Measurements from ENCODE around the gene ARL5C. TPM values are rescaled to one million over a fixed set of nuclear protein-coding genes. Genes with fewer than 3 reads are reported as not detected.

Gene ARL5C
- total RNA-seq, 2 experiments from 2014 or later, result 0.16 to 0.65 TPM

DNA sequence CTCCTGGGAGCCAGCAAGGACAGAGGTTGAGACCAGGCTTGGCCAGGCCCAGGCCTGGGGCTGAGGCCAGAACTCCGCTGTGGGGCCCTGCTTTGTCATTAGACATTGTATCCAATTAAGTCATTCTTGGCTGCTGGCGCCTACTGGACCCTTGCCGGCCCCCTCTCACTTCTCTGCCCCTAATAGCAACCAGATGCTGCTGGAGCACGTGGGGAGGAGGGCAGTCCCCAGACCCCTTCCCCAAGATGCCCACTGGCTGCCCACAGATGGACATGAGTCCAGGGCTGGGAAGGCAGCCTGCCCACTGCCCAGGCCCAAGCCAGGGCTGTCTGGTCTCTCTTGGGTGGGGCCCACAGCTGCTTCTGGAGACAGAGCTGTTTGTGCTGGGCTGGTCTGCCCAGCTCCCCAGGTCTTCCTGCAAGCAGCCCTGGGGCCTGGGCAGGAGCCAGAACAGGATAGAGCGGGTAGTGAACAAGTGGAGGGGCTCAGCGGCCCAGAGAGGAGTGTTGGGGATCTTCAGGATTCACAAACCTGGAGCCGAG is 22.3 kb downstream of the ARL5C start:
- Histone ChIP-seq H4K20me1 (ENCODE audit: insufficient read depth, low read length) (no peaks in the 10 kb centered on the region), H3K27ac (ENCODE audit: low read depth, low read length, poor library complexity, severe bottlenecking) (no peak overlapping the region), H3K79me2 (ENCODE audit: insufficient read depth, low read depth, low read length) (no peaks in the 10 kb centered on the region), H3K4me3 (ENCODE audit: low read depth, low read length, poor library complexity, severe bottlenecking) (no peak overlapping the region), H3K4me2 (ENCODE audit: low read length) (no peak overlapping the region), H3K4me1 (ENCODE audit: insufficient read depth, low read length, poor library complexity, severe bottlenecking) (peaks cover 14% of the 10 kb centered on the region), H3K9me3 (ENCODE audit: low read length) (0 out of 2 replicates have a peak, but pooled peaks cover 5% of the 10 kb centered on the region), H3K9me2 (ENCODE audit: insufficient read depth, low read length) (no peaks in the 10 kb centered on the region), H2AFZ (ENCODE audit: low read length) (no peak overlapping the region), H3K36me3 (ENCODE audit: insufficient read depth, low read length) (no peaks in the 10 kb centered on the region)
- no peak for DNase-seq (ENCODE audit: low spot score)
- intact Hi-C loops (cut with micrococcal nuclease; ENCODE audit: unreplicated experiment), result no loop called here
- POLR2A ChIA-PET, result no interaction called here
- BruUV-seq (replicated peaks), result no TSS peak
- TF ChIP-seq EZH2phosphoT487 (IDR thresholded peaks at IDR 0.05; ENCODE audit: borderline replicate concordance, low read depth, low read length), result no peak
- TF ChIP-seq, protein P1, sequence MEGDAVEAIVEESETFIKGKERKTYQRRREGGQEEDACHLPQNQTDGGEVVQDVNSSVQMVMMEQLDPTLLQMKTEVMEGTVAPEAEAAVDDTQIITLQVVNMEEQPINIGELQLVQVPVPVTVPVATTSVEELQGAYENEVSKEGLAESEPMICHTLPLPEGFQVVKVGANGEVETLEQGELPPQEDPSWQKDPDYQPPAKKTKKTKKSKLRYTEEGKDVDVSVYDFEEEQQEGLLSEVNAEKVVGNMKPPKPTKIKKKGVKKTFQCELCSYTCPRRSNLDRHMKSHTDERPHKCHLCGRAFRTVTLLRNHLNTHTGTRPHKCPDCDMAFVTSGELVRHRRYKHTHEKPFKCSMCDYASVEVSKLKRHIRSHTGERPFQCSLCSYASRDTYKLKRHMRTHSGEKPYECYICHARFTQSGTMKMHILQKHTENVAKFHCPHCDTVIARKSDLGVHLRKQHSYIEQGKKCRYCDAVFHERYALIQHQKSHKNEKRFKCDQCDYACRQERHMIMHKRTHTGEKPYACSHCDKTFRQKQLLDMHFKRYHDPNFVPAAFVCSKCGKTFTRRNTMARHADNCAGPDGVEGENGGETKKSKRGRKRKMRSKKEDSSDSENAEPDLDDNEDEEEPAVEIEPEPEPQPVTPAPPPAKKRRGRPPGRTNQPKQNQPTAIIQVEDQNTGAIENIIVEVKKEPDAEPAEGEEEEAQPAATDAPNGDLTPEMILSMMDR (conservative IDR thresholded peaks at IDR 0.05; ENCODE audit: low read length), result no peak
- CTCF ChIA-PET (ENCODE audit: unreplicated experiment), result no interaction called here

DNA sequence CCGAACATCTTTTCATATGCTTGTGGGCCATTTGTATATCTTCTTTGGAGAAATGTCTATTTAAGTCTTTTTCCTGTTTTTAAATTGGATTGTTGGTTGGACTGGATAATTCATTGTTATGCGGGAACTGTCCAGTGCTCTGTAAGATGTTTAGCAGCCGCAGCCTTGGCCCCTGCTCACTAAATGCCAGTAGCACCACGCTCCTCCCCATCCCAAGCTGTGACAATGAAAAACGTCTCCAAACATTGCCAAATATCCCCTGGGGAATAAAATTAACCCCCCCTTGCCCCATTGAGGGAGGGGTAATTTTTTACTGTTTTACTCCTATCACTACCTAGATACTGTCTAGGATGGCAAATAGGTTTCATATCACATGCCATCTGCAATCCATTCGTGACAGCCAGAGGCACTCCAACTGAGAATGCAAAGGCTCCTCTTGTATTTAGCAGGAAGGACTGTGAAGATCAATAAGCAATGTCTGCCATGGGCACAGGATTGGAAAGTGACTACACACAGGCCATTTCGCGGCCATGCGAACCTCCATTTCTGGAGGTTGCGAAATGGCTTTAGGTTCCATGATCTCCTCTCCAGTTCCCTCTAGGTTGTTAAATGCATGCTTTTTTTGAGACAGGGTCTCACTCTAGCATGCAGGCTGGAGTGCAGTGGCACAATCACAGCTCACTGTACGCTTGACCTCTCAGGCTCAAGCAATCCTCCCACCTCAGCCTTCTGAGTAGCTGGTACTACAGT is 23.9 kb downstream of the ARL5C start:
- TF ChIP-seq, protein P1 (conservative IDR thresholded peaks at IDR 0.05; ENCODE audit: low read length), result no peak
- TF ChIP-seq EZH2phosphoT487 (IDR thresholded peaks at IDR 0.05; ENCODE audit: borderline replicate concordance, low read depth, low read length), result no peak
- no peak overlapping the region for H3K27ac ChIP-seq (ENCODE audit: low read depth, low read length, poor library complexity, severe bottlenecking)
- no peak overlapping the region for H3K4me3 ChIP-seq (ENCODE audit: low read depth, low read length, poor library complexity, severe bottlenecking)
- no peak overlapping the region for H2AFZ ChIP-seq (ENCODE audit: low read length)
- H3K79me2 ChIP-seq (ENCODE audit: insufficient read depth, low read depth, low read length), result no peaks in the 10 kb centered on the region
- no peaks in the 10 kb centered on the region for H3K36me3 ChIP-seq (ENCODE audit: insufficient read depth, low read length)
- no peaks in the 10 kb centered on the region for H3K9me2 ChIP-seq (ENCODE audit: insufficient read depth, low read length)
- H4K20me1 ChIP-seq (ENCODE audit: insufficient read depth, low read length), result no peaks in the 10 kb centered on the region
- 0 out of 2 replicates have a peak, but pooled peaks cover 5% of the 10 kb centered on the region for H3K9me3 ChIP-seq (ENCODE audit: low read length)
- ChIA-PET POLR2A (no interaction called here), CTCF (ENCODE audit: unreplicated experiment) (no interaction called here)
- BruUV-seq (replicated peaks), result no TSS peak
- H3K4me1 ChIP-seq (ENCODE audit: insufficient read depth, low read length, poor library complexity, severe bottlenecking), result peaks cover 18% of the 10 kb centered on the region
- intact Hi-C loops (cut with micrococcal nuclease; ENCODE audit: unreplicated experiment), result no loop called here
- DNase-seq (ENCODE audit: low spot score), result no peak
- no peak overlapping the region for H3K4me2 ChIP-seq (ENCODE audit: low read length)

DNA sequence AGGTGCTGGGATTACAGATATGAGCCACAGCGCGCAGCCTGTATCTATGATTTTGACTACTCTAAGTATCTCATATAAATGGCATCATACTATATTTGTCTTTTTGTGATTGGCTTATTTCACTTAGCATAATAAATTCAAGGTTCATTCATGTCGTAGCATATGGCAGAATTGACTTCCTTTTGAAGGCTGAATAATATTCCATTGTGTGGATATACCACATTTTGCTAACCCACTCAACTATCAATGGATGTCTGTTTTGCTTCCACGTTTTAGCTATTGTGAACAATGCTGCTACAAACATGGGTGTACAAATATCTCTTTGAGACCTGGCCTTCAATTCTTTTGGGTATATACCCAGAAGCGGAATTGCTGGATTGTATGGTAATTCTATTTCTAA is 24.7 kb downstream of the ARL5C start:
- BruUV-seq (replicated peaks), result no TSS peak
- Histone ChIP-seq H3K4me2 (ENCODE audit: low read length) (no peak overlapping the region), H2AFZ (ENCODE audit: low read length) (no peak overlapping the region), H3K27ac (ENCODE audit: low read depth, low read length, poor library complexity, severe bottlenecking) (no peak overlapping the region), H3K4me3 (ENCODE audit: low read depth, low read length, poor library complexity, severe bottlenecking) (no peak overlapping the region), H3K36me3 (ENCODE audit: insufficient read depth, low read length) (no peaks in the 10 kb centered on the region), H4K20me1 (ENCODE audit: insufficient read depth, low read length) (no peaks in the 10 kb centered on the region), H3K9me2 (ENCODE audit: insufficient read depth, low read length) (no peaks in the 10 kb centered on the region), H3K9me3 (ENCODE audit: low read length) (0 out of 2 replicates have a peak, but pooled peaks cover 5% of the 10 kb centered on the region), H3K4me1 (ENCODE audit: insufficient read depth, low read length, poor library complexity, severe bottlenecking) (peaks cover 18% of the 10 kb centered on the region), H3K79me2 (ENCODE audit: insufficient read depth, low read depth, low read length) (no peaks in the 10 kb centered on the region)
- intact Hi-C loops (cut with micrococcal nuclease; ENCODE audit: unreplicated experiment), result no loop called here
- no peak for DNase-seq (ENCODE audit: low spot score)
- TF ChIP-seq EZH2phosphoT487 (IDR thresholded peaks at IDR 0.05; ENCODE audit: borderline replicate concordance, low read depth, low read length), result no peak
- TF ChIP-seq, protein P1 (conservative IDR thresholded peaks at IDR 0.05; ENCODE audit: low read length), result no peak
- ChIA-PET POLR2A (interaction anchor here (0.7 kb wide), 1 partner anchor 49 kb away, joined by 3 read pairs; no protein-coding TSS in a partner anchor), CTCF (ENCODE audit: unreplicated experiment) (no interaction called here)
